ENCODE measurements around the gene COQ9. TPM values are rescaled to one million over a fixed set of nuclear protein-coding genes. Genes with fewer than 3 reads are reported as not detected.

COQ9 gene
- total RNA-seq, 1 experiment from 2014 or later = 69.7 TPM

DNA sequence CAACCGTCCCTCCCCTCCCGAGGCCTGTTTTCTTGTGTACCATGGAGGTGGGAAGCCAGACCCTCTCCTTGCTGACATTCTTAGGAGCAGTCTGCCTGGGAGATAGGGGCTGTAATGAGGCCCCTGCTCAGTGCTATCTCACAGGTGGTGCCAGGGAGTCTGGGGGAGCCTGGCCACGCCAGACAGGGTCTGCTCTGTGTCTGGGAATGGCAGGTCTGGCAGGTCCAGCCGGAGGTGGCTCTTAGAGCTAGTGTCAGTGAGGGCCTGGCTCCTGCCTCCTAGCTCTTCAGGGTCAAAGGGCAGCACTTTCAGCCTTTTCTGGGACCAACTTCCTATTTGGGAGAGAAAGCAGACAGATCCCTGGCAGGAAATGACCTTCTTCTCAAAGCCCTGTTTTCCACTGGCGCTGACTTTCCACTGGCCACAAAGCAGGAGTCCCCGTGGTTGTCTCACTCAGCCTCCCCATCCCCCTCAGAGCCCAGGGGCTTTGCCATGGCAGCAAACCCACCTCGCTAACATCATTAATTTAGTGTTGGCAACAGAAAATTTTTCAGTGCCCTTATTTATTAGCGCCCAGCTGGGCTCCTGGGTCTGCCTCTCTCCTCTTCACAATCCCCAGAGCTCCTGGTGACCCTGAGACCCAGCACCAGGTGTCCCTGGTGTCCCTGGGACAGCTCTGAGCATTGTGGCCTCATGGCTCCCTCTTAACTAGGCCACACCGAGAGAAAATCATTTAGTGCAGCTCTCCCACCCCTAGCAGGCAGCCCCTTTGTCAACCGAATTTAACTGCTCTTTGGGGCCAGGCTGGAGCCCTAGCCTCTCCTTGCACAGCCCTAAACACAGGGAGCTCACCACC lies 63.0 kb downstream of the COQ9 start:
- intact Hi-C loops (cut with micrococcal nuclease; ENCODE audit: unreplicated experiment) = no loop called here
- POLR2A ChIA-PET (ENCODE audit: low non-redundant PET) = no interaction called here

More for the DNA sequence above, 63.0 kb downstream of the COQ9 start:
- TF ChIP-seq EZH2 (IDR thresholded peaks at IDR 0.05; ENCODE audit: borderline replicate concordance, low read depth, low read length, poor library complexity, severe bottlenecking) = no peak
- TF ChIP-seq, protein P1, sequence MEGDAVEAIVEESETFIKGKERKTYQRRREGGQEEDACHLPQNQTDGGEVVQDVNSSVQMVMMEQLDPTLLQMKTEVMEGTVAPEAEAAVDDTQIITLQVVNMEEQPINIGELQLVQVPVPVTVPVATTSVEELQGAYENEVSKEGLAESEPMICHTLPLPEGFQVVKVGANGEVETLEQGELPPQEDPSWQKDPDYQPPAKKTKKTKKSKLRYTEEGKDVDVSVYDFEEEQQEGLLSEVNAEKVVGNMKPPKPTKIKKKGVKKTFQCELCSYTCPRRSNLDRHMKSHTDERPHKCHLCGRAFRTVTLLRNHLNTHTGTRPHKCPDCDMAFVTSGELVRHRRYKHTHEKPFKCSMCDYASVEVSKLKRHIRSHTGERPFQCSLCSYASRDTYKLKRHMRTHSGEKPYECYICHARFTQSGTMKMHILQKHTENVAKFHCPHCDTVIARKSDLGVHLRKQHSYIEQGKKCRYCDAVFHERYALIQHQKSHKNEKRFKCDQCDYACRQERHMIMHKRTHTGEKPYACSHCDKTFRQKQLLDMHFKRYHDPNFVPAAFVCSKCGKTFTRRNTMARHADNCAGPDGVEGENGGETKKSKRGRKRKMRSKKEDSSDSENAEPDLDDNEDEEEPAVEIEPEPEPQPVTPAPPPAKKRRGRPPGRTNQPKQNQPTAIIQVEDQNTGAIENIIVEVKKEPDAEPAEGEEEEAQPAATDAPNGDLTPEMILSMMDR (conservative IDR thresholded peaks at IDR 0.05; ENCODE audit: low read depth, low read length) = no peak
- no peaks in the 10 kb centered on the region for H3K27me3 ChIP-seq (replicated peaks; ENCODE audit: insufficient read depth, low read depth, low read length, poor library complexity)
- no peak overlapping the region for H3K27ac ChIP-seq (ENCODE audit: low read depth, low read length, poor library complexity, severe bottlenecking)
- H3K4me3 ChIP-seq (ENCODE audit: low read depth, low read length, poor library complexity, severe bottlenecking) = no peak overlapping the region
- DNase-seq (ENCODE audit: low spot score) = no peak
- CTCF ChIA-PET = interaction anchor here (1.1 kb wide), 1 partner anchor 9 kb away, joined by 3 read pairs; no protein-coding TSS in a partner anchor
- H3K36me3 ChIP-seq (ENCODE audit: insufficient read depth, low read length, poor library complexity, severe bottlenecking) = no peaks in the 10 kb centered on the region
- H3K9me3 ChIP-seq (ENCODE audit: low read depth, low read length, poor library complexity, severe bottlenecking) = no peaks in the 10 kb centered on the region
- peaks cover 16% of the 10 kb centered on the region for H3K4me1 ChIP-seq (ENCODE audit: insufficient read depth, low read length, poor library complexity, severe bottlenecking)
- BruUV-seq (replicated peaks) = no TSS peak

Other genes with a start within 250 kb of the COQ9 start
- 33.1 and 35.1 TPM in 2 replicates for gene ARL2BP, start 202.2 kb upstream of the COQ9 start, total RNA-seq (2021)
- gene PLLP, start 162.8 kb upstream of the COQ9 start, total RNA-seq (2021) = 1.1 and 1.5 TPM in 2 replicates
- not detected in 2 replicates for gene CCL22, start 88.7 kb upstream of the COQ9 start, total RNA-seq (2021)
- 0.15 TPM in 1 of 2 replicates, not detected in the other for gene CX3CL1, start 75.0 kb upstream of the COQ9 start, total RNA-seq (2021)
- not detected in 2 replicates for gene CCL17, start 42.7 kb upstream of the COQ9 start, total RNA-seq (2021)
- 95.1 and 96.9 TPM in 2 replicates for gene CIAPIN1, start 94 bp upstream of the COQ9 start, total RNA-seq (2021)
- 96.2 and 110 TPM in 2 replicates for gene POLR2C, start 15.2 kb downstream of the COQ9 start, total RNA-seq (2021)
- gene DOK4, start 39.0 kb downstream of the COQ9 start, total RNA-seq (2021) = 14.3 and 19.0 TPM in 2 replicates
- 10.1 and 10.3 TPM in 2 replicates for gene CCDC102A, start 89.1 kb downstream of the COQ9 start, total RNA-seq (2021)
- gene ADGRG5, start 95.2 kb downstream of the COQ9 start, total RNA-seq (2021) = not detected in 2 replicates
- 0.75 and 1.0 TPM in 2 replicates for gene ADGRG1, start 181.2 kb downstream of the COQ9 start, total RNA-seq (2021)
- gene ADGRG3, start 220.8 kb downstream of the COQ9 start, total RNA-seq (2021) = not detected in 2 replicates
- gene DRC7, start 247.3 kb downstream of the COQ9 start, total RNA-seq (2021) = not detected in 2 replicates

All from A673 (cell line).